Osteoblast (primary cell): ENCODE data around the gene FREM2. TPM values are rescaled to one million over a fixed set of nuclear protein-coding genes. Genes with fewer than 3 reads are reported as not detected.

Source experiments
- DNase-seq: peaks from one replicate; pipeline ENCODE4 v3.0.0; 2011; ENCODE audit warnings: low spot score, mixed read lengths; ENCODE audit not compliant: insufficient read length; ENCODE audit errors: missing footprints
- H2AFZ ChIP-seq: 2 replicates; pipeline ENCODE4 v1.6.0; 2011; ENCODE audit warnings: mild to moderate bottlenecking, low read length
- H3K27ac ChIP-seq: 2 replicates; pipeline ENCODE4 v1.5.1; 2011; ENCODE audit warnings: mild to moderate bottlenecking, low read depth, low read length, moderate library complexity
- H3K27me3 ChIP-seq: 2 replicates; pipeline ENCODE4 v1.6.0; 2012; ENCODE audit warnings: mild to moderate bottlenecking, control low read depth, inconsistent platforms, low read length, moderate library complexity; ENCODE audit not compliant: insufficient read depth
- H3K36me3 ChIP-seq: 2 replicates; pipeline ENCODE4 v1.5.1; 2011; ENCODE audit warnings: mild to moderate bottlenecking, low read length, control low read depth, moderate library complexity; ENCODE audit not compliant: insufficient read depth
- H3K4me1 ChIP-seq: 2 replicates; pipeline ENCODE4 v1.5.1; 2011; ENCODE audit warnings: mild to moderate bottlenecking, low read length, control low read depth, moderate library complexity; ENCODE audit not compliant: insufficient read depth
- H3K4me2 ChIP-seq: 2 replicates; pipeline ENCODE4 v1.6.0; 2011; ENCODE audit warnings: mild to moderate bottlenecking, low read length; ENCODE audit not compliant: insufficient read depth
- H3K4me3 ChIP-seq: fragments of 200-600 bp; sonication (generic); 3 replicates; pipeline ENCODE4 v1.5.1; 2012; ENCODE audit warnings: mild to moderate bottlenecking, low read length, inconsistent platforms; ENCODE audit not compliant: insufficient read depth
- H3K79me2 ChIP-seq: 2 replicates; pipeline ENCODE4 v1.6.0; 2012; ENCODE audit warnings: mild to moderate bottlenecking, low read length, control low read depth, inconsistent platforms; ENCODE audit not compliant: insufficient read depth
- H3K9me3 ChIP-seq: 2 replicates; pipeline ENCODE4 v1.5.1; 2011; ENCODE audit warnings: low read depth, low read length, control low read depth
- H4K20me1 ChIP-seq: 2 replicates; pipeline ENCODE4 v1.6.0; 2012; ENCODE audit warnings: mild to moderate bottlenecking, low read length, control low read depth; ENCODE audit not compliant: insufficient read depth
- total RNA-seq: library from RNA; depleted of rRNA; stranded (reverse); fragments of >200 nt; gene quantifications from 2 replicates; pipeline ENCODE4 v1.2.3, GENCODE V29; 2012
- TF ChIP-seq, protein P1 (sequence below): IDR thresholded peaks from 2 replicates; pipeline ENCODE4 v1.5.1; 2011; ENCODE audit warnings: mild to moderate bottlenecking, low read depth, low read length, moderate library complexity; ENCODE audit errors: extremely low read depth

FREM2 gene
- total RNA-seq, 1 donor, result not detected

GRCh38 chr13:38777347-38778119 is 90.7 kb downstream of the FREM2 start:
- Histone ChIP-seq H3K4me2 (no peak overlapping the region), H3K27me3 (no peaks in the 10 kb centered on the region), H3K79me2 (no peaks in the 10 kb centered on the region), H3K27ac (no peak overlapping the region), H3K4me3 (no peak overlapping the region), H3K9me3 (no peaks in the 10 kb centered on the region), H3K36me3 (no peaks in the 10 kb centered on the region), H2AFZ (no peak overlapping the region), H3K4me1 (no peaks in the 10 kb centered on the region), H4K20me1 (no peaks in the 10 kb centered on the region)
- no peak for DNase-seq
- TF ChIP-seq, protein P1, sequence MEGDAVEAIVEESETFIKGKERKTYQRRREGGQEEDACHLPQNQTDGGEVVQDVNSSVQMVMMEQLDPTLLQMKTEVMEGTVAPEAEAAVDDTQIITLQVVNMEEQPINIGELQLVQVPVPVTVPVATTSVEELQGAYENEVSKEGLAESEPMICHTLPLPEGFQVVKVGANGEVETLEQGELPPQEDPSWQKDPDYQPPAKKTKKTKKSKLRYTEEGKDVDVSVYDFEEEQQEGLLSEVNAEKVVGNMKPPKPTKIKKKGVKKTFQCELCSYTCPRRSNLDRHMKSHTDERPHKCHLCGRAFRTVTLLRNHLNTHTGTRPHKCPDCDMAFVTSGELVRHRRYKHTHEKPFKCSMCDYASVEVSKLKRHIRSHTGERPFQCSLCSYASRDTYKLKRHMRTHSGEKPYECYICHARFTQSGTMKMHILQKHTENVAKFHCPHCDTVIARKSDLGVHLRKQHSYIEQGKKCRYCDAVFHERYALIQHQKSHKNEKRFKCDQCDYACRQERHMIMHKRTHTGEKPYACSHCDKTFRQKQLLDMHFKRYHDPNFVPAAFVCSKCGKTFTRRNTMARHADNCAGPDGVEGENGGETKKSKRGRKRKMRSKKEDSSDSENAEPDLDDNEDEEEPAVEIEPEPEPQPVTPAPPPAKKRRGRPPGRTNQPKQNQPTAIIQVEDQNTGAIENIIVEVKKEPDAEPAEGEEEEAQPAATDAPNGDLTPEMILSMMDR, result no peak

- TF ChIP-seq, protein P1, result no peak
- no peaks in the 10 kb centered on the region for H3K36me3 ChIP-seq
These were observed 94.7 kb downstream of the FREM2 start for GRCh38 chr13:38781539-38781938.

DNA sequence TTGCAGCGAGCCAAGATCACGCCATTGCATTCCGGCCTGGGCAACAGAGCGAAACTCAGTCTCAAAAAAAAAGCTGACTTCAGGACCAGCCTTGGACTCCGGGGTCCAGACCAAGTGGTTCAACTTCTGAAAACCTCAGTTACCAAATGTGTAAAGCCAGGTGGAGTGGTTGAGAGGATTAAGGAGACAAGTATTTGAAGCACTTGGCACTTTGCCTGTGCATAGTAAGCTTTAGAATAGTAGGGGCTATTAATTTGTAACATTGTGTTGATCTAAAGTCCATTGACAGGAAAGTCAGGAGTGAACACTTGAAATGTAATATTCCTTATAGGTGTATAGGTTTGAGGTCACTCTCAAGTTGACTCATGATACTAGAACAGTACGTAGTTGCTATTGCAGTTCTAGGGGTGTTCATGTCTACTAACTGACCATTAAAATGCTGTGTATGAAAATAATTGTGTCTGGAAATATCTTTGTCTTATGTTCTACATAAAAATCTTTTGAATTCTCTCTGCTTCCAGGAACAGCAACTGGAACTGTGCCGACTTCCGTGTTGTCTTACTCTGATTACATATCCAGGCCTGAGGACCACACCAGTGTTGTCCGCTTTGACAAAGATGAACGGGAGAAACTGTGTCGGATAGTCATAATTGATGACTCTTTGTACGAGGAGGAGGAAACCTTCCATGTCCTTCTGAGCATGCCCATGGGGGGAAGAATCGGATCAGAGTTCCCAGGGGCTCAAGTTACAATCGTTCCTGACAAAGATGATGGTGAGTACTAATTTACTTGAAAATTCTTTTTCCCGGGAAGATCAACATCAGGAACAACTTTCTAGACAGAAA is 97.4 kb downstream of the FREM2 start:
- H2AFZ ChIP-seq, result no peak overlapping the region
- no peak overlapping the region for H3K4me2 ChIP-seq
- no peaks in the 10 kb centered on the region for H3K79me2 ChIP-seq
- H3K4me1 ChIP-seq, result no peaks in the 10 kb centered on the region
- H3K36me3 ChIP-seq, result no peaks in the 10 kb centered on the region
- no peaks in the 10 kb centered on the region for H4K20me1 ChIP-seq
- TF ChIP-seq, protein P1, result no peak
- H3K9me3 ChIP-seq, result no peaks in the 10 kb centered on the region
- no peaks in the 10 kb centered on the region for H3K27me3 ChIP-seq
- DNase-seq, result peak; percentile 43
- H3K4me3 ChIP-seq, result no peak overlapping the region
- no peak overlapping the region for H3K27ac ChIP-seq

More at GRCh38 chr13:38781539-38781938, 94.7 kb downstream of the FREM2 start:
- H3K4me2 ChIP-seq, result no peak overlapping the region
- no peak overlapping the region for H3K4me3 ChIP-seq
- no peak overlapping the region for H2AFZ ChIP-seq
- no peaks in the 10 kb centered on the region for H4K20me1 ChIP-seq
- H3K79me2 ChIP-seq, result no peaks in the 10 kb centered on the region
- H3K4me1 ChIP-seq, result no peaks in the 10 kb centered on the region
- no peak for DNase-seq
- H3K27ac ChIP-seq, result no peak overlapping the region
- no peaks in the 10 kb centered on the region for H3K27me3 ChIP-seq
- no peaks in the 10 kb centered on the region for H3K9me3 ChIP-seq

DNA sequence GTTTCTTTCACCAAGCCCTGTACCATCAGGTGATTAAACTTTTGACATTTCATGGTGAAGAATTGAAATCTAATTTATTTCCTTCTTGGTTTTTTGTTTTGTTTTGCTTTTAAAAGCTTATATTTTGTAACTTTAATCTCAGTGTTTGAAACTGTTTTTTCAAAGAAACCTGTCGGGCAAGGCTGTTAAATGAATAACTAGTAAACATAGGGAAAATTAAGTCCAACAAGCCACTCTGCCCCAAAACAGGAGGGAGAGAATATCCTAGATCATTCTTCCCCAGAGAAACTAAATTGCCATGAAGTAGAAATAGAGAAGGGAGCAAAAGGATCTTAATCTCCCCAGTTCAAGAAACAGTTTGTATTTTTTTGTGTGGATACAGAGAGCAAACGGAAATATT is 98.2 kb downstream of the FREM2 start:
- Histone ChIP-seq H3K27ac (no peak overlapping the region), H3K9me3 (no peaks in the 10 kb centered on the region), H2AFZ (no peak overlapping the region), H3K4me2 (no peak overlapping the region), H3K79me2 (no peaks in the 10 kb centered on the region), H3K27me3 (no peaks in the 10 kb centered on the region), H4K20me1 (no peaks in the 10 kb centered on the region), H3K36me3 (no peaks in the 10 kb centered on the region), H3K4me1 (no peaks in the 10 kb centered on the region), H3K4me3 (no peak overlapping the region)
- TF ChIP-seq, protein P1, result no peak
- DNase-seq, result no peak
